Panc1 (cell line): Measurements from ENCODE around the gene DPY19L1. TPM values are rescaled to one million over a fixed set of nuclear protein-coding genes. Genes with fewer than 3 reads are reported as not detected.

Experiments used
- ATAC-seq: fragments of 200-7000 bp; cut with Tn5 transposase; 2 replicates; pipeline ENCODE4 v1.9.1; 2020; ENCODE audit warnings: mild to moderate bottlenecking, moderate library complexity
- BruUV-seq: library from RNA; stranded (reverse); fragments of 400-500 nt; replicated peaks from 2 replicates; lab custom pipeline; 2021; lab: Mats Ljungman, UMichigan
- CTCF ChIA-PET: fragments of 300-600 bp; sonication (Branson Sonifier 250); formaldehyde crosslinking; loops from one replicate; lab custom pipeline; 2022; ENCODE audit warnings: antibody characterized with exemption; lab: Charles Lee
- POLR2A ChIA-PET: fragments of 300-600 bp; sonication (Branson Sonifier 250); formaldehyde crosslinking; loops from one replicate; lab custom pipeline; 2022; ENCODE audit warnings: antibody characterized with exemption; lab: Charles Lee
- DNase-seq: peaks from one replicate; pipeline ENCODE4 v3.0.0-alpha.2; 2010; ENCODE audit warnings: low read depth, low spot score
- H3K27ac ChIP-seq: 2 replicates; pipeline ENCODE4 v1.5.1; 2011; ENCODE audit warnings: mild to moderate bottlenecking, low read length, inconsistent platforms
- H3K27me3 ChIP-seq: fragments of 200-500 bp; sonication (Bioruptor generic); 2 replicates; pipeline ENCODE4 v1.6.0; 2014; ENCODE audit warnings: low read length, inconsistent platforms; ENCODE audit not compliant: control insufficient read depth, insufficient read depth
- H3K36me3 ChIP-seq: fragments of 200-500 bp; sonication (Bioruptor generic); 2 replicates; pipeline ENCODE4 v1.5.1; 2014; ENCODE audit warnings: inconsistent platforms, mild to moderate bottlenecking, low read length, moderate library complexity; ENCODE audit not compliant: control insufficient read depth, insufficient read depth
- H3K4me1 ChIP-seq: 2 replicates; pipeline ENCODE4 v1.5.1; 2011; ENCODE audit warnings: inconsistent platforms, mild to moderate bottlenecking, low read length, moderate library complexity; ENCODE audit not compliant: control insufficient read depth, insufficient read depth
- H3K4me3 ChIP-seq, 2 experiments: 2 replicates each; pipeline ENCODE4 v1.5.1; 2011 to 2012; ENCODE audit warnings: low read depth in 2 of 2, low read length in 2 of 2, mild to moderate bottlenecking in 2 of 2, inconsistent platforms in 1 of 2, moderate library complexity in 1 of 2
- H3K9me3 ChIP-seq: fragments of 200-500 bp; sonication (Bioruptor generic); 2 replicates; pipeline ENCODE4 v1.5.1; 2014; ENCODE audit warnings: low read depth, mild to moderate bottlenecking, inconsistent platforms, low read length, moderate library complexity; ENCODE audit not compliant: control insufficient read depth, insufficient read depth
- POLR2AphosphoS5 ChIP-seq: IDR thresholded peaks from 2 replicates; pipeline ENCODE4 v1.6.1; 2012; ENCODE audit warnings: mild to moderate bottlenecking, low read depth, low read length, moderate library complexity
- REST ChIP-seq, 2 experiments: IDR thresholded peaks; 2 replicates each; pipeline ENCODE4 v1.6.1; 2011 to 2012; ENCODE audit warnings: low read depth in 2 of 2, control low read depth in 1 of 2, low read length in 1 of 2, mild to moderate bottlenecking in 1 of 2, moderate library complexity in 1 of 2; ENCODE audit not compliant: insufficient read depth in 1 of 2
- SIN3A ChIP-seq: IDR thresholded peaks from 2 replicates; pipeline ENCODE4 v1.6.1; 2012; ENCODE audit warnings: low read depth, mild to moderate bottlenecking, low read length, moderate library complexity, borderline replicate concordance; ENCODE audit not compliant: insufficient read depth
- TCF7L2 ChIP-seq: IDR thresholded peaks from 2 replicates; pipeline ENCODE4 v1.6.1; 2011; ENCODE audit warnings: mild to moderate bottlenecking, low read depth, low read length, inconsistent platforms
- in situ Hi-C: cut with HindIII; loops from 2 replicates; pipeline ENCODE4 v1.10.0; 2016; ENCODE audit warnings: low sequenced_read_pairs, low pct_unique_long_range_greater_than_20kb
- intact Hi-C: fragments of 100-400 bp; cut with micrococcal nuclease; formaldehyde crosslinking; loops from one replicate; pipeline ENCODE4 v1.10.0; 2022; ENCODE audit not compliant: unreplicated experiment
- total RNA-seq: library from RNA; stranded (reverse); gene quantifications from one replicate; pipeline ENCODE4 v1.2.1, GENCODE V29; 2021; ENCODE audit not compliant: unreplicated experiment

The DPY19L1 gene
- total RNA-seq, 1 experiment from 2014 or later, result 103 TPM

GRCh38 chr7:35011085-35011484, 26.2 kb downstream of the DPY19L1 start:
- DNase-seq (no peak), ATAC-seq (no peak)
- Histone ChIP-seq H3K4me3 (no peak overlapping the region), H3K27ac (no peak overlapping the region), H3K9me3 (no peaks in the 10 kb centered on the region), H3K4me1 (peaks cover 9% of the 10 kb centered on the region), H3K36me3 (peaks cover 8% of the 10 kb centered on the region; the same call in 1 of the 2 replicates), H3K27me3 (no peaks in the 10 kb centered on the region)
- CTCF ChIA-PET, result no interaction called here
- in situ Hi-C loops, result no loop called here
- TF ChIP-seq POLR2AphosphoS5, result no peak
- no peak for TF ChIP-seq TCF7L2
- no TSS peak for BruUV-seq
- POLR2A ChIA-PET, result no interaction called here
- intact Hi-C loops, result no loop called here

GRCh38 chr7:35007768-35008167, 29.5 kb downstream of the DPY19L1 start:
- CTCF ChIA-PET, result no interaction called here
- intact Hi-C loops (no loop called here), in situ Hi-C loops (no loop called here)
- ATAC-seq (no peak), DNase-seq (no peak)
- H3K4me1 ChIP-seq, result peaks cover 28% of the 10 kb centered on the region
- no peaks in the 10 kb centered on the region for H3K9me3 ChIP-seq
- H3K27me3 ChIP-seq, result no peaks in the 10 kb centered on the region
- no TSS peak for BruUV-seq
- no peak overlapping the region for H3K4me3 ChIP-seq
- POLR2A ChIA-PET, result no interaction called here
- H3K36me3 ChIP-seq, result peaks cover 3% of the 10 kb centered on the region; the same call in 1 of the 2 replicates
- TF ChIP-seq REST (IDR thresholded peaks at IDR 0.05; ENCODE audit: insufficient read depth in 1 of 2, low read depth in 2 of 2, low read length in 1 of 2), result no peak
- no peak for TF ChIP-seq POLR2AphosphoS5
- H3K27ac ChIP-seq, result peak overlapping the region; percentile 46; the same call in 1 of the 2 replicates

GRCh38 chr7:35004531-35005095, 32.7 kb downstream of the DPY19L1 start:
- Histone ChIP-seq H3K4me3 (no peak overlapping the region), H3K9me3 (no peaks in the 10 kb centered on the region), H3K36me3 (no peaks in the 10 kb centered on the region; the same call in 1 of the 2 replicates), H3K27me3 (no peaks in the 10 kb centered on the region), H3K4me1 (peaks cover 28% of the 10 kb centered on the region), H3K27ac (peak overlapping the region; percentile 88)
- DNase-seq (no peak), ATAC-seq (peak; percentile 32; the same call in 1 of the 2 replicates)
- TF ChIP-seq TCF7L2 (no peak), POLR2AphosphoS5 (no peak), REST (IDR thresholded peaks at IDR 0.05; ENCODE audit: insufficient read depth in 1 of 2, low read depth in 2 of 2, low read length in 1 of 2) (no peak), SIN3A (no peak)
- in situ Hi-C loops (no loop called here), intact Hi-C loops (no loop called here)
- POLR2A ChIA-PET, result no interaction called here
- CTCF ChIA-PET, result no interaction called here
- BruUV-seq, result no TSS peak
